Thoracic aorta (tissue), 2 donors: Measurements from ENCODE around the gene GALNT10. TPM values are rescaled to one million over a fixed set of nuclear protein-coding genes. Genes with fewer than 3 reads are reported as not detected.

Experiments
- ATAC-seq: fragments of 150-250 bp; one replicate; pipeline ENCODE4 v1.8.0; 2017; ENCODE audit warnings: low read depth; ENCODE audit not compliant: insufficient number of reproducible peaks, low FRiP score
- DNase-seq: peaks from one replicate; pipeline ENCODE4 v3.0.0-alpha.2; 2020; ENCODE audit warnings: low spot score
- H3K27ac ChIP-seq, 2 donors: fragments of 200-600 bp; sonication (generic); 1 replicate in 1 of 2; 2 replicates in 1 of 2; pipeline ENCODE4 v1.5.1; 2016; ENCODE audit warnings: mild to moderate bottlenecking in 2 of 2, moderate library complexity in 2 of 2
- H3K27me3 ChIP-seq: fragments of 200-600 bp; sonication (generic); replicated peaks from 2 replicates; pipeline ENCODE4 v1.6.0; 2016; ENCODE audit warnings: mild to moderate bottlenecking; ENCODE audit not compliant: insufficient read depth
- H3K36me3 ChIP-seq: fragments of 200-600 bp; sonication (generic); one replicate; pipeline ENCODE4 v1.5.1; 2016
- H3K4me1 ChIP-seq, 2 donors: fragments of 200-600 bp; sonication (generic); 1 replicate in 1 of 2; 2 replicates in 1 of 2; pipeline versions ENCODE4 v1.5.1 to v1.6.0; 2016; ENCODE audit warnings: low read depth in 2 of 2, mild to moderate bottlenecking in 1 of 2; ENCODE audit not compliant: control insufficient read depth in 1 of 2
- H3K4me3 ChIP-seq: fragments of 200-600 bp; sonication (generic); 2 replicates; pipeline ENCODE4 v1.5.1; 2016; ENCODE audit warnings: mild to moderate bottlenecking
- H3K9me3 ChIP-seq: fragments of 200-600 bp; sonication (generic); 2 replicates; pipeline ENCODE4 v1.5.1; 2016
- CTCF ChIP-seq: fragments of 200-600 bp; sonication (generic); IDR thresholded peaks from one replicate; pipeline ENCODE4 v1.5.1; 2019; ENCODE audit warnings: antibody characterized with exemption
- total RNA-seq, 2 donors: library from RNA; depleted of rRNA; stranded (reverse); fragments of >200 nt; gene quantifications; one replicate each; pipeline versions ENCODE4 v1.1.0 to v1.2.3, GENCODE V29; 2016

The GALNT10 gene
- total RNA-seq, 2 donors from 2014 or later = 43.0 to 52.7 TPM

GRCh38 chr5:154345255-154345952, 154.9 kb downstream of the GALNT10 start:
- no peaks in the 10 kb centered on the region for H3K27me3 ChIP-seq
- H3K36me3 ChIP-seq = no peaks in the 10 kb centered on the region
- no peaks in the 10 kb centered on the region for H3K4me1 ChIP-seq
- TF ChIP-seq CTCF = no peak
- ATAC-seq = no peak
- no peaks in the 10 kb centered on the region for H3K9me3 ChIP-seq
- no peak for DNase-seq
- no peak overlapping the region for H3K27ac ChIP-seq
- no peak overlapping the region for H3K4me3 ChIP-seq

GRCh38 chr5:154346427-154346826, 155.9 kb downstream of the GALNT10 start:
- Histone ChIP-seq H3K9me3 (no peaks in the 10 kb centered on the region), H3K4me1 (no peaks in the 10 kb centered on the region), H3K4me3 (no peak overlapping the region), H3K27me3 (no peaks in the 10 kb centered on the region), H3K36me3 (no peaks in the 10 kb centered on the region), H3K27ac (no peak overlapping the region)
- no peak for TF ChIP-seq CTCF
- DNase-seq (no peak), ATAC-seq (no peak)

- H3K27ac ChIP-seq = no peak overlapping the region
- TF ChIP-seq CTCF = no peak
- H3K36me3 ChIP-seq = no peaks in the 10 kb centered on the region
- no peak for ATAC-seq
- no peak overlapping the region for H3K4me3 ChIP-seq
- H3K27me3 ChIP-seq = no peaks in the 10 kb centered on the region
- no peak for DNase-seq
- peaks cover 0 to under 1% of the 10 kb centered on the region in 2 donors for H3K4me1 ChIP-seq
- no peaks in the 10 kb centered on the region for H3K9me3 ChIP-seq
Measured at GRCh38 chr5:154349626-154350264, 159.2 kb downstream of the GALNT10 start.

GRCh38 chr5:154351141-154351540, 160.6 kb downstream of the GALNT10 start:
- no peak overlapping the region for H3K27ac ChIP-seq
- H3K27me3 ChIP-seq = no peaks in the 10 kb centered on the region
- no peak for TF ChIP-seq CTCF
- no peaks in the 10 kb centered on the region for H3K9me3 ChIP-seq
- DNase-seq = no peak
- no peak for ATAC-seq
- H3K36me3 ChIP-seq = no peaks in the 10 kb centered on the region
- H3K4me3 ChIP-seq = no peak overlapping the region
- peaks cover 0 to 14% of the 10 kb centered on the region in 2 donors for H3K4me1 ChIP-seq

- H3K27ac ChIP-seq = no peak overlapping the region
- H3K4me3 ChIP-seq = no peak overlapping the region
- no peak for TF ChIP-seq CTCF
- no peaks in the 10 kb centered on the region for H3K27me3 ChIP-seq
- H3K36me3 ChIP-seq = no peaks in the 10 kb centered on the region
- peaks cover 2 to 15% of the 10 kb centered on the region in 2 donors for H3K4me1 ChIP-seq
- DNase-seq (no peak), ATAC-seq (no peak)
- H3K9me3 ChIP-seq = no peaks in the 10 kb centered on the region
Measured at GRCh38 chr5:154351566-154351965, 161.0 kb downstream of the GALNT10 start.
